OCI-LY7 (cell line): ENCODE measurements around the gene PXN. TPM values are rescaled to one million over a fixed set of nuclear protein-coding genes. Genes with fewer than 3 reads are reported as not detected.
A peak's percentile ranks its signal among the peaks of the same experiment; 100 is the strongest.

Experiments
- BruUV-seq: library from RNA; stranded (reverse); fragments of 400-500 nt; replicated peaks from 2 replicates; lab custom pipeline; 2021; lab: Mats Ljungman, UMichigan
- CTCF ChIA-PET: fragments of 300-600 bp; sonication (Branson Sonifier 250); formaldehyde crosslinking; loops from one replicate; lab custom pipeline; 2022; ENCODE audit warnings: antibody characterized with exemption; ENCODE audit not compliant: unreplicated experiment; lab: Charles Lee
- POLR2A ChIA-PET: fragments of 300-600 bp; sonication (Branson Sonifier 250); formaldehyde crosslinking; loops from one replicate; lab custom pipeline; 2022; ENCODE audit warnings: antibody characterized with exemption; lab: Charles Lee
- DNase-seq: peaks from one replicate; pipeline ENCODE4 v3.0.0-alpha.2; 2015; ENCODE audit warnings: low spot score
- H2AFZ ChIP-seq: fragments of 200-600 bp; sonication (generic), shearing (Covaris generic); 2 replicates; pipeline ENCODE4 v1.6.1; 2014; ENCODE audit warnings: mild to moderate bottlenecking, antibody characterized with exemption, low read length, moderate library complexity
- H3K27ac ChIP-seq: fragments of 200-600 bp; sonication (generic); 2 replicates; pipeline ENCODE4 v1.5.1; 2014; ENCODE audit warnings: mixed run types, low read depth, mild to moderate bottlenecking, moderate library complexity, low read length, inconsistent platforms; ENCODE audit not compliant: poor library complexity, severe bottlenecking
- H3K36me3 ChIP-seq: fragments of 200-600 bp; sonication (generic); 2 replicates; pipeline ENCODE4 v1.6.1; 2014; ENCODE audit warnings: mild to moderate bottlenecking, antibody characterized with exemption, low read length, moderate library complexity, mixed read lengths; ENCODE audit not compliant: insufficient read depth
- H3K4me1 ChIP-seq: fragments of 200-600 bp; sonication (generic); 2 replicates; pipeline ENCODE4 v1.5.1; 2014; ENCODE audit warnings: mild to moderate bottlenecking, low read length; ENCODE audit not compliant: insufficient read depth, poor library complexity, severe bottlenecking
- H3K4me2 ChIP-seq: fragments of 200-600 bp; sonication (generic); 2 replicates; pipeline ENCODE4 v1.6.1; 2014; ENCODE audit warnings: mild to moderate bottlenecking, low read length
- H3K4me3 ChIP-seq: fragments of 200-600 bp; sonication (generic); 2 replicates; pipeline ENCODE4 v1.5.1; 2014; ENCODE audit warnings: mild to moderate bottlenecking, low read depth, low read length; ENCODE audit not compliant: poor library complexity, severe bottlenecking
- H3K79me2 ChIP-seq: fragments of 200-600 bp; sonication (generic); 2 replicates; pipeline ENCODE4 v1.6.1; 2016; ENCODE audit warnings: low read depth, mild to moderate bottlenecking, low read length, moderate library complexity, mixed read lengths; ENCODE audit not compliant: insufficient read depth
- H3K9me2 ChIP-seq: fragments of 200-600 bp; sonication (generic); 2 replicates; pipeline ENCODE4 v1.6.1; 2016; ENCODE audit warnings: mild to moderate bottlenecking, low read length, mixed read lengths; ENCODE audit not compliant: insufficient read depth
- H3K9me3 ChIP-seq: fragments of 200-600 bp; sonication (generic); 2 replicates; pipeline ENCODE4 v1.6.1; 2014; ENCODE audit warnings: mild to moderate bottlenecking, mixed run types, low read length, mixed read lengths
- H4K20me1 ChIP-seq: fragments of 200-600 bp; sonication (generic); 2 replicates; pipeline ENCODE4 v1.6.1; 2014; ENCODE audit warnings: mild to moderate bottlenecking, antibody characterized with exemption, low read length, moderate library complexity, mixed read lengths; ENCODE audit not compliant: insufficient read depth
- CTCF ChIP-seq: fragments of 200-600 bp; sonication (generic); conservative IDR thresholded peaks from 2 replicates; pipeline ENCODE4 v1.5.1; 2014; ENCODE audit warnings: mild to moderate bottlenecking, antibody characterized with exemption, low read length, moderate library complexity, mixed read lengths
- EZH2phosphoT487 ChIP-seq: fragments of 200-600 bp; sonication (generic); IDR thresholded peaks from 2 replicates; pipeline ENCODE4 v1.6.1; 2018; ENCODE audit warnings: low read depth, borderline replicate concordance, mild to moderate bottlenecking, mixed run types, antibody characterized with exemption, low read length, moderate library complexity, mixed read lengths
- intact Hi-C: fragments of 100-400 bp; cut with micrococcal nuclease; formaldehyde crosslinking; loops from one replicate; pipeline ENCODE4 v1.10.0; 2022; ENCODE audit not compliant: unreplicated experiment
- total RNA-seq, 2 experiments: library from RNA; depleted of rRNA in 1 of 2; stranded (reverse); fragments of >200 nt in 1 of 2; shearing (Covaris generic) in 1 of 2; gene quantifications; 2 replicates each; pipeline ENCODE4 v1.2.3, GENCODE V29; 2014 to 2022

Gene PXN
- total RNA-seq, 2 experiments from 2014 or later, result 8.6 to 22.9 TPM

- Histone ChIP-seq H4K20me1 (no peaks in the 10 kb centered on the region), H2AFZ (no peak overlapping the region), H3K9me2 (no peaks in the 10 kb centered on the region), H3K4me2 (no peak overlapping the region), H3K36me3 (peaks cover 98% of the 10 kb centered on the region), H3K4me3 (no peak overlapping the region), H3K9me3 (no peaks in the 10 kb centered on the region), H3K27ac (no peak overlapping the region), H3K79me2 (peaks cover 32% of the 10 kb centered on the region; the same call in 1 of the 2 replicates), H3K4me1 (no peaks in the 10 kb centered on the region)
- POLR2A ChIA-PET, result no interaction called here
- no peak for DNase-seq
- intact Hi-C loops, result no loop called here
- TSS peak; percentile 14 for BruUV-seq
- TF ChIP-seq CTCF (no peak), EZH2phosphoT487 (no peak)
- CTCF ChIA-PET, result no interaction called here
These were observed 83.4 kb downstream of the PXN start for GRCh38 chr12:120181991-120182631.

GRCh38 chr12:120180975-120181374 lies 84.6 kb downstream of the PXN start:
- CTCF ChIA-PET, result no interaction called here
- Histone ChIP-seq H4K20me1 (no peaks in the 10 kb centered on the region), H3K9me3 (no peaks in the 10 kb centered on the region), H3K4me1 (no peaks in the 10 kb centered on the region), H3K36me3 (peaks cover 98% of the 10 kb centered on the region), H3K27ac (no peak overlapping the region), H3K9me2 (no peaks in the 10 kb centered on the region), H3K4me2 (no peak overlapping the region), H3K79me2 (peaks cover 25% of the 10 kb centered on the region; the same call in 1 of the 2 replicates), H2AFZ (no peak overlapping the region), H3K4me3 (no peak overlapping the region)
- DNase-seq, result no peak
- intact Hi-C loops, result no loop called here
- TF ChIP-seq EZH2phosphoT487, result no peak
- no peak for TF ChIP-seq CTCF
- POLR2A ChIA-PET, result no interaction called here
- no TSS peak for BruUV-seq

GRCh38 chr12:120175537-120175936 lies 90.0 kb downstream of the PXN start:
- Histone ChIP-seq H3K4me2 (0 out of 2 replicates have a peak overlapping the region, but pooled peaks have one; percentile 3), H3K36me3 (peaks cover 98% of the 10 kb centered on the region), H3K4me3 (no peak overlapping the region), H3K27ac (peak overlapping the region; percentile 38), H3K9me2 (no peaks in the 10 kb centered on the region), H2AFZ (no peak overlapping the region), H3K9me3 (no peaks in the 10 kb centered on the region), H4K20me1 (no peaks in the 10 kb centered on the region), H3K4me1 (no peaks in the 10 kb centered on the region), H3K79me2 (no peaks in the 10 kb centered on the region)
- no peak for DNase-seq
- no TSS peak for BruUV-seq
- TF ChIP-seq CTCF, result no peak
- no peak for TF ChIP-seq EZH2phosphoT487
- intact Hi-C loops, result no loop called here
- ChIA-PET CTCF (no interaction called here), POLR2A (interaction anchor here (1.1 kb wide), 1 partner anchor 8 kb away, joined by 5 read pairs; no protein-coding TSS in a partner anchor)
